Liver (tissue), 9 donors: ENCODE data around the gene TCAP. TPM values are rescaled to one million over a fixed set of nuclear protein-coding genes. Genes with fewer than 3 reads are reported as not detected.

Experiments used
- DNase-seq: peaks from one replicate; pipeline ENCODE4 v3.0.0-alpha.2; 2017; ENCODE audit warnings: low spot score
- H3K27ac ChIP-seq, 2 donors: one replicate each; pipeline ENCODE4 v1.7.0; 2013; ENCODE audit warnings: inconsistent platforms in 2 of 2, low read length in 2 of 2, control low read depth in 1 of 2, low read depth in 1 of 2, mild to moderate bottlenecking in 1 of 2
- H3K27me3 ChIP-seq, 4 donors: one replicate each; pipeline versions ENCODE4 v1.6.1 to v1.7.0; 2013; ENCODE audit warnings: low read length in 3 of 4, inconsistent platforms in 1 of 4, mild to moderate bottlenecking in 1 of 4, moderate library complexity in 1 of 4; ENCODE audit not compliant: control insufficient read depth in 4 of 4, insufficient read depth in 4 of 4
- H3K36me3 ChIP-seq, 4 donors: one replicate each; pipeline versions ENCODE4 v1.6.1 to v1.7.0; 2013; ENCODE audit warnings: low read length in 3 of 4, mild to moderate bottlenecking in 3 of 4, low read depth in 1 of 4, moderate library complexity in 1 of 4; ENCODE audit not compliant: control insufficient read depth in 4 of 4, insufficient read depth in 3 of 4
- H3K4me1 ChIP-seq, 4 donors: one replicate each; pipeline versions ENCODE4 v1.6.1 to v1.7.0; 2013; ENCODE audit warnings: low read length in 3 of 4, mild to moderate bottlenecking in 3 of 4, moderate library complexity in 1 of 4; ENCODE audit not compliant: control insufficient read depth in 4 of 4, insufficient read depth in 4 of 4
- H3K4me3 ChIP-seq, 3 donors: one replicate each; pipeline versions ENCODE4 v1.6.1 to v1.7.0; 2013; ENCODE audit warnings: low read length in 3 of 3, control low read depth in 1 of 3, low read depth in 1 of 3, mild to moderate bottlenecking in 1 of 3
- H3K9ac ChIP-seq, 2 donors: one replicate each; pipeline ENCODE4 v1.7.0; 2013; ENCODE audit warnings: low read length in 2 of 2, mild to moderate bottlenecking in 2 of 2, moderate library complexity in 2 of 2, control low read depth in 1 of 2, low read depth in 1 of 2
- H3K9me3 ChIP-seq, 4 donors: one replicate each; pipeline versions ENCODE4 v1.6.1 to v1.7.0; 2013; ENCODE audit warnings: low read length in 3 of 4; ENCODE audit not compliant: control insufficient read depth in 4 of 4
- ATF3 ChIP-seq: IDR thresholded peaks from 2 replicates; pipeline ENCODE4 v1.6.1; 2016; ENCODE audit warnings: antibody characterized with exemption
- CTCF ChIP-seq: fragments of 150-350 bp; IDR thresholded peaks from 2 replicates; pipeline ENCODE4 v1.5.1; 2017; ENCODE audit warnings: improper control_type of control experiment, low read depth, low read length; ENCODE audit not compliant: missing input control
- EGR1 ChIP-seq, 2 donors: IDR thresholded peaks; 2 replicates each; pipeline ENCODE4 v1.6.1; 2016 to 2018; ENCODE audit warnings: antibody characterized with exemption in 2 of 2, low read depth in 2 of 2
- FOXA1 ChIP-seq: IDR thresholded peaks from 2 replicates; pipeline ENCODE4 v1.6.1; 2016; ENCODE audit warnings: antibody characterized with exemption
- FOXA2 ChIP-seq: IDR thresholded peaks from 2 replicates; pipeline ENCODE4 v1.6.1; 2016; ENCODE audit warnings: antibody characterized with exemption
- GABPA ChIP-seq, 2 donors: IDR thresholded peaks in 1 of 2; conservative IDR thresholded peaks in 1 of 2; 2 replicates each; pipeline ENCODE4 v1.6.1; 2016; ENCODE audit warnings: antibody characterized with exemption in 2 of 2, mild to moderate bottlenecking in 1 of 2, moderate library complexity in 1 of 2
- HNF4A ChIP-seq, 2 donors: conservative IDR thresholded peaks; 2 replicates each; pipeline ENCODE4 v1.6.1; 2016; ENCODE audit warnings: antibody characterized with exemption in 2 of 2, mild to moderate bottlenecking in 2 of 2
- HNF4G ChIP-seq: IDR thresholded peaks from 2 replicates; pipeline ENCODE4 v1.6.1; 2016; ENCODE audit warnings: antibody characterized with exemption
- JUND ChIP-seq, 2 donors: IDR thresholded peaks; 2 replicates each; pipeline ENCODE4 v1.6.1; 2016; ENCODE audit warnings: antibody characterized with exemption in 2 of 2
- MAX ChIP-seq: IDR thresholded peaks from 2 replicates; pipeline ENCODE4 v1.6.1; 2016; ENCODE audit warnings: antibody characterized with exemption
- NR2F2 ChIP-seq: IDR thresholded peaks from 2 replicates; pipeline ENCODE4 v1.6.1; 2016; ENCODE audit warnings: antibody characterized with exemption
- RAD21 ChIP-seq, 2 donors: IDR thresholded peaks; 2 replicates each; pipeline ENCODE4 v1.6.1; 2016; ENCODE audit warnings: antibody characterized with exemption in 2 of 2, mild to moderate bottlenecking in 2 of 2
- REST ChIP-seq: IDR thresholded peaks from 2 replicates; pipeline ENCODE4 v1.6.1; 2016; ENCODE audit warnings: antibody characterized with exemption, mild to moderate bottlenecking
- RXRA ChIP-seq, 2 donors: IDR thresholded peaks; 2 replicates each; pipeline ENCODE4 v1.6.1; 2017 to 2018; ENCODE audit warnings: antibody characterized with exemption in 2 of 2, mild to moderate bottlenecking in 1 of 2
- SP1 ChIP-seq: IDR thresholded peaks from 2 replicates; pipeline ENCODE4 v1.6.1; 2018; ENCODE audit warnings: antibody characterized with exemption, mild to moderate bottlenecking
- TAF1 ChIP-seq: conservative IDR thresholded peaks from 2 replicates; pipeline ENCODE4 v1.6.1; 2016; ENCODE audit warnings: antibody characterized with exemption, mild to moderate bottlenecking
- YY1 ChIP-seq: IDR thresholded peaks from 2 replicates; pipeline ENCODE4 v1.6.1; 2016; ENCODE audit warnings: antibody characterized with exemption, mild to moderate bottlenecking
- ZBTB33 ChIP-seq: IDR thresholded peaks from 2 replicates; pipeline ENCODE4 v1.6.1; 2016; ENCODE audit warnings: antibody characterized with exemption
- WGBS: extraction: QIAGEN DNeasy Blood & Tissue Kit; methylation state at CpG from one replicate; pipeline ENCODE4 v1.1.7; 2013; 5-methylcytosine and 5-hydroxymethylcytosine counted together
- polyA plus RNA-seq, 2 donors: library from polyadenylated mRNA; stranded (reverse) in 1 of 2; unstranded in 1 of 2; fragments of 200-250 nt in 1 of 2; fragments of >200 nt in 1 of 2; fragmentation: Nextera tagmentation in 1 of 2; extraction: Ambion mirVana in 1 of 2; gene quantifications; one replicate each; pipeline versions ENCODE4 v1.2.1 to v1.2.3, GENCODE V29; 2013 to 2015
- total RNA-seq, 2 donors: library from RNA; depleted of rRNA; stranded (reverse); fragments of >200 nt; gene quantifications; one replicate each; pipeline ENCODE4 v1.2.3, GENCODE V29; 2014
- donor health status: healthy.
- donor health status: healthy.
- donor health status: healthy.
- donor health status: healthy.
- donor health status: healthy.

Gene TCAP
- total and polyA plus RNA-seq, 4 donors: 0.14 to 0.67 (median 0.22) TPM; not detected in 1

GRCh38 chr17:39660397-39661385 is 4.5 kb upstream of the TCAP start:
- 76% methylated on average over 35 of the region's 35 CpGs for WGBS
- Histone ChIP-seq H3K9me3 (no peaks in the 10 kb centered on the region), H3K4me1 (peaks cover 11 to 52% (median 45%) of the 10 kb centered on the region in 4 donors), H3K36me3 (peaks cover 0 to 16% (median 4%) of the 10 kb centered on the region in 4 donors), H3K27me3 (no peaks in the 10 kb centered on the region), H3K9ac (no peak overlapping the region), H3K27ac (peak overlapping the region in 1 of 2 donors; percentile 25), H3K4me3 (no peak overlapping the region)
- no peak for DNase-seq
- TF ChIP-seq ZBTB33: no peak
- no peak for TF ChIP-seq RAD21 (IDR thresholded peaks at IDR 0.05)
- peak; percentile 56 for TF ChIP-seq SP1
- peak in 1 of 2 donors; percentile 21 for TF ChIP-seq HNF4A (conservative IDR thresholded peaks at IDR 0.05)
- TF ChIP-seq EGR1 (IDR thresholded peaks at IDR 0.05; ENCODE audit: low read depth in 2 of 2): no peak
- TF ChIP-seq TAF1: no peak
- no peak for TF ChIP-seq CTCF
- no peak for TF ChIP-seq HNF4G
- no peak for TF ChIP-seq RXRA (IDR thresholded peaks at IDR 0.05)
- TF ChIP-seq JUND (IDR thresholded peaks at IDR 0.05): no peak
- no peak for TF ChIP-seq FOXA1
- no peak for TF ChIP-seq GABPA (IDR thresholded peaks at IDR 0.05 in 1 of 2, conservative IDR thresholded peaks at IDR 0.05 in 1 of 2)
- TF ChIP-seq NR2F2: peak; percentile 47
- TF ChIP-seq YY1: no peak
- TF ChIP-seq REST: no peak
- TF ChIP-seq FOXA2: no peak
- TF ChIP-seq ATF3: no peak
- no peak for TF ChIP-seq MAX
